ENCODE data around the gene ANP32D.
A peak's percentile ranks its signal among the peaks of the same experiment; 100 is the strongest.
"Not testable (repeated sequence)": the region's sequence is repeated elsewhere in the genome, so short reads cannot be mapped to it uniquely, and the experiment has no call there.

The ANP32D gene

GRCh38 chr12:48508987-48509386 is 36.6 kb downstream of the ANP32D start:
- no peak for DNase-seq (ENCODE audit: low spot score)
- in situ Hi-C loops (cut with MboI; ENCODE audit: low pct_unique_long_range_greater_than_20kb, low sequenced_read_pairs, unreplicated experiment): no loop called here
- TF ChIP-seq CTCF (IDR thresholded peaks at IDR 0.05; ENCODE audit: extremely low read depth, insufficient read depth, missing control alignments): no peak

- in situ Hi-C loops (cut with MboI; ENCODE audit: low pct_unique_long_range_greater_than_20kb, low sequenced_read_pairs, unreplicated experiment): no loop called here
- no peak for TF ChIP-seq CTCF (IDR thresholded peaks at IDR 0.05; ENCODE audit: extremely low read depth, insufficient read depth, missing control alignments)
- DNase-seq (ENCODE audit: low spot score): no peak
Observed at GRCh38 chr12:48510111-48510510, 37.8 kb downstream of the ANP32D start.

GRCh38 chr12:48512855-48513254 is 40.5 kb downstream of the ANP32D start:
- no peak for TF ChIP-seq CTCF (IDR thresholded peaks at IDR 0.05; ENCODE audit: extremely low read depth, insufficient read depth, missing control alignments)
- peak; percentile 58 for DNase-seq (ENCODE audit: low spot score)
- in situ Hi-C loops (cut with MboI; ENCODE audit: low pct_unique_long_range_greater_than_20kb, low sequenced_read_pairs, unreplicated experiment): no loop called here

- DNase-seq (ENCODE audit: low spot score): no peak
- in situ Hi-C loops (cut with MboI; ENCODE audit: low pct_unique_long_range_greater_than_20kb, low sequenced_read_pairs, unreplicated experiment): no loop called here
- no peak for TF ChIP-seq CTCF (IDR thresholded peaks at IDR 0.05; ENCODE audit: extremely low read depth, insufficient read depth, missing control alignments)
Observed at GRCh38 chr12:48514728-48515127, 42.4 kb downstream of the ANP32D start.

- DNase-seq (ENCODE audit: low spot score); in situ Hi-C loops (cut with MboI; ENCODE audit: low pct_unique_long_range_greater_than_20kb, low sequenced_read_pairs, unreplicated experiment): not testable (repeated sequence)
Observed at GRCh38 chr12:48520381-48520780, 48.0 kb downstream of the ANP32D start.

All from GM13977 (cell line).